ENCODE data around the gene NR2E1.

DNA sequence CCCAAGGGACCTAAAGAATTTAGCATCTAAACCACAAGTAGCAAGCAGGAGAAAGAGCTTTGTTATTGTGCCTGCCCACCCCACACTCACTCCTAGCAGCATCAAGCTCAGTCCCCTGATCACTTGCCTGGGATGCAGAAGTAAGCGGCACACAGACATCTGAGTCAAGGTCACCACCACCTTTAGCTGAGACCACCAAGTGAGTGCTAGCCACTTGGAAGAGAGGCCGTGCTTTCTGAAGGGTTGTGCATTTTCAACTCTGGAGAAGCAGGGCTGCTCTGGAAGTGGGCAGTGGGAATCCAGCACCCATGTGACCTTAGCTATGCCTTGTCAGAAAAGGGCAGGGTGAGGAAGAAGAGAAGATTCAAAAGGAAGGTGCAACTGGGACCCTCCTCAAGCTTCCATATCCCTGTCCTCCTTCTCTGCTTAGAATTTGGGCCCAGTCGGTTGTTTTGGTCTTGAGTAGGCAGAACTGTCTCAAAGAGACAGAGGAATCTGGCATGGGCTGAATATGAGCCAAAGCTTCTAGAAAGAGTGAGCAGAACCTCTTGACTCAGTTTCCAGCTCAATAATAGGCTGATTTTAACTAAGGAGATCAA lies 6.2 kb downstream of the NR2E1 start:
- TF ChIP-seq, protein P1, sequence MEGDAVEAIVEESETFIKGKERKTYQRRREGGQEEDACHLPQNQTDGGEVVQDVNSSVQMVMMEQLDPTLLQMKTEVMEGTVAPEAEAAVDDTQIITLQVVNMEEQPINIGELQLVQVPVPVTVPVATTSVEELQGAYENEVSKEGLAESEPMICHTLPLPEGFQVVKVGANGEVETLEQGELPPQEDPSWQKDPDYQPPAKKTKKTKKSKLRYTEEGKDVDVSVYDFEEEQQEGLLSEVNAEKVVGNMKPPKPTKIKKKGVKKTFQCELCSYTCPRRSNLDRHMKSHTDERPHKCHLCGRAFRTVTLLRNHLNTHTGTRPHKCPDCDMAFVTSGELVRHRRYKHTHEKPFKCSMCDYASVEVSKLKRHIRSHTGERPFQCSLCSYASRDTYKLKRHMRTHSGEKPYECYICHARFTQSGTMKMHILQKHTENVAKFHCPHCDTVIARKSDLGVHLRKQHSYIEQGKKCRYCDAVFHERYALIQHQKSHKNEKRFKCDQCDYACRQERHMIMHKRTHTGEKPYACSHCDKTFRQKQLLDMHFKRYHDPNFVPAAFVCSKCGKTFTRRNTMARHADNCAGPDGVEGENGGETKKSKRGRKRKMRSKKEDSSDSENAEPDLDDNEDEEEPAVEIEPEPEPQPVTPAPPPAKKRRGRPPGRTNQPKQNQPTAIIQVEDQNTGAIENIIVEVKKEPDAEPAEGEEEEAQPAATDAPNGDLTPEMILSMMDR (IDR thresholded peaks at IDR 0.05), result no peak
- TF ChIP-seq POLR2A (IDR thresholded peaks at IDR 0.05), result no peak

All from thyroid gland (tissue), 4 donors.